GM19468 (cell line): ENCODE measurements around the gene RAB10.
"Not testable (repeated sequence)": the region's sequence is repeated elsewhere in the genome, so short reads cannot be mapped to it uniquely, and the experiment has no call there.

Experiments
- ATAC-seq: cut with Tn5 transposase; IDR thresholded peaks from one replicate; pipeline ENCODE4 v1.9.1; 2021; ENCODE audit warnings: mild to moderate bottlenecking, moderate library complexity, moderate number of reproducible peaks; ENCODE audit not compliant: unreplicated experiment; ENCODE audit errors: extremely low read depth

RAB10 gene

GRCh38 chr2:26052740-26053139, 18.9 kb downstream of the RAB10 start:
- no peak for ATAC-seq

GRCh38 chr2:26054598-26055348, 20.9 kb downstream of the RAB10 start:
- no peak for ATAC-seq

GRCh38 chr2:26058390-26058789, 24.5 kb downstream of the RAB10 start:
- no peak for ATAC-seq

DNA sequence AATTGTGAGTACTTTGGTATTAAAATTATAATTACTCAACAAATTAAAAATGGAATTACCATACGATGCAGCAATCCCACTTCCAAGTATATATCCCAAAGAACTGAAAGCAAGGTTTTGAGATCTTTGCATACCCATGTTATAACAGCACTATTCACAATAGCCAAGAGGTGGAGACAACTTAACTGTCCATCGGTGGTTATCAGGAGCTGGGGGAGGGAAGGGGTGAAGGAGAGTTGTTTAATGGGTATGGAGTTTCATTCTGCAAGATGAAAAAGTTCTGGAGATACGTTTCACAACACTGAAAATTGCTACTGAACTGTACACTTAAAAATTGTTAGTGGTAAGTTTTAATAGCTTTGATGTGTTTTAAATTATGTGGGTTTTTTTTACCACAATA, 25.7 kb downstream of the RAB10 start:
- no peak for ATAC-seq

- ATAC-seq: no peak
These were observed 27.7 kb downstream of the RAB10 start for GRCh38 chr2:26061539-26061938.

GRCh38 chr2:26064846-26065245, 31.0 kb downstream of the RAB10 start:
- ATAC-seq: no peak

DNA sequence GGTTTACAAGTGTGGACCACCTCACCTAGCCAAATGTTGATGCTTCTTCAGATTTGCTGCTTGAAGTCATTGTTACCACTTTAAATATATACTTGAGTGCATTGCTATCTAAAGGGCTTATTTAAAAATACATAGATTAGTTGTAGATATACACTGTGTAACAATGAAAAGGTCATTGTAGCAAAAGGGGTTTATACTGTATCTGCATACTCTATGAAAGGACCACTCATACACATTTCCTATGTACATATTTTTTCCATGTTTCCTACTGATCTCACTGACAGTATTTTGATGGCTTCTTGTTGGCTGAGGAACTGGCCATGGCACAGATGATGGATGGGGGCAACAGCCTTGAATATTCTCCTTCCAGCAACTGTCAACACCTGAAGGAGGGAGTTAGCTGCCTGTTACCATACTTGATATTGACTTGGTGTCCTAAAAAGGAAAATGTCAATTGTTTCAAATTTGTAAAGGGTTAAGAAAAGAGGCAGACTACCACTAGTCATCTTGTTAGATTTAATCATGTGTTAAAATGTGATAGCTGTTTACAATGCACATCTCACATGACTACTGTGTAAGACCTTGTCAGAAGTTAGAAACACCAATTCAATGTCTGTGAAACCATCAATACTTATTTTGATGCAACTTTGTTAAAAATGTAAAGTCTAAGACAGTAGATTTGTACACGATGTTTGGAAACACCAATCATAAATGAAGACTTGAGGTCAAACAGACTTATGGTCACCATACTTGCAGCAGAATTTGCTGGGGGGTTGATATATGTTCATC, 33.5 kb downstream of the RAB10 start:
- ATAC-seq: no peak

DNA sequence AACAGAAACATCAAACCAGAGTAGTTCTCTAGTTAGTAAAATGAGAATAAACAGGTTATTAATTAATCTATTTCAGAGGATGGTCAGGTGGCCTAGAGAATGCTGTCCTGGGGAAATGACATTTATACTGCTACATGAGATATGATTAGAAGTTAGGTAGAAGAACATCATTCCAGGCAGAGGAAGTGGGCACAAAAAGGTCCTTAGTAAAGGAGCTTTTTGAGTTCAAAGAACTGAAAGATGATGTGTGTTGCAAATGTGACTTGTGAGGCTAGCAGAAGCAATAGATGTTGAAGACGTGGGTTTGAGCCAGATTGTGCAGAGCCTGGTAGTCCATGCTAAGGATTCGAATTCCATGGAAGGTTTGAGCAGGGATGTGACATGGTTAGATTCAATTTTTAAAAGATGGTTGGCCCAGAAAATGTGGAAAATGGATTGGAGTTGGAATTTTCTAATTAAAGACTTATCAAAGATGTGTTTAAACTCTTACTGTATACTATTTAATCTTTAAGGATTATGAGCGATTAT, 34.2 kb downstream of the RAB10 start:
- ATAC-seq: no peak

DNA sequence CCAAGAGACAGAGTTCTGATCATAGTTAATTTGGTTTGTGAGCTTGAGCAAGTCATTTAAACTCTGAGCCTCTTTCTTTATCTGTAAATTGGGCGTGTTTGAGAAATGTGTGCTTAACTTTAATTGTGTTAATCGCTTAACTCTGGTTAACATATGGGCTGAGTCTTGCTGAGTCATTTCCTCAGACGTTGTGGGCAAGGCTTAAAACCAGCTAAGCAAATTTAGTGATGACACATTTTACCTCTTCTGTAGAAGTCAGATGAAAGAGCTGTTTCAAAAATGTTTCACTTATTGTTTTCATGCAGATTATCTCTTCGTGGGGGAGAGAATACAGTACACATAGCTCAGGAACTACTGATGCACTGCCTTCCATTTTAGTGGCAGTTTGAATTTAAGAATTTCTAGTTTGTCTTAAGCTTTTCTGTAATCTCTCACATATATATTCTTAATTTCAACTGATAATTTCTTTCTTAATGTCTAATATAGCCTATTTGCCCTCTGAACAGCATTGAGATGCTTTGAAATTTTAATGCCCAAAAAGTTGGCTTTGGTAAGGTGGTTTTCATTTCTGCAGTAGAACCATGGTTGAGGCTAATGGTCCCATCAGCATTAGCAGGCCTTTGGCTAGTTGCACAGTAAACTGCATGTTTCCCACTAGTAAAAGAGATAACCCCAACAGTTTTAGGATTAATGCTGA, 34.9 kb downstream of the RAB10 start:
- ATAC-seq: peak; percentile 49

GRCh38 chr2:26070730-26071129, 36.8 kb downstream of the RAB10 start:
- ATAC-seq: no peak

- no peak for ATAC-seq
These were observed 39.3 kb downstream of the RAB10 start for GRCh38 chr2:26072925-26073768.

GRCh38 chr2:26073830-26074229, 39.9 kb downstream of the RAB10 start:
- ATAC-seq: no peak

DNA sequence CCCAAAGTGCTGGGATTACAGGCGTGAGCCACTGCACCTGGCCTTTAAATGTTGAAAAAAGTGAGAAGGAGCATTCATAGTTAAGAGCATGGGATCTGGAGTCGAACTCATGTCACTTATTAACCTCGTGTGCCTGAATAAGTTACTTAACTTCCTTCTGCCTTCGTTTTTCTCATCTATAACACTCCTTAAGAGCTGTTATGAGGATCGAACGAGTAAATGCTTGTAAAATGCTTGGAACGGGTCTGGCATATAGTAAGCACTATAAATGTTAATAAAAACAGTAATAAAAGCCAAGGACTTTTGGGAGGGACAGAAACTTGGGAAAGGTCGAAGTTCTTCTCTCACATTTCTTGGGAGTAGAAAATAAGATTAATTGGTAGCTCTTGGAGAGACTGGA, 40.8 kb downstream of the RAB10 start:
- no peak for ATAC-seq

DNA sequence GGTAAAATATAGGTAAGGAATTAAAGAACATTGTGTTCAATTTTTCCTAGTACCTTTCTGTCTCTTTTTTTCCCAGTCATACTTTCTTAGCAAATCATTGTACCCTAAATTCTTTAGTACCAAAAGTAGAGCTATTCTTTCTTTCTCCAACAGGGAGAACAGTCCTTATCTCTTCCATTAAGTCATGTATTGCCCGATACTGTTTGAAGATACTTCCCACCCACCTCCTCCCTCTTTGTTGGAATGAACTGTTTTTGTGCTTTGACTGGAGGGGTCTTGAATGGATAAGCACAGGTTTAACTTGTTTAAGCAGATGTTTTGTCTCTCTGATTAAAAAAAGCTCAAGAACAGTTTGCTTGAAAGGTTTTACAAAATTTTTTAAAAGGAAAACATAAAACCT, 41.3 kb downstream of the RAB10 start:
- no peak for ATAC-seq

DNA sequence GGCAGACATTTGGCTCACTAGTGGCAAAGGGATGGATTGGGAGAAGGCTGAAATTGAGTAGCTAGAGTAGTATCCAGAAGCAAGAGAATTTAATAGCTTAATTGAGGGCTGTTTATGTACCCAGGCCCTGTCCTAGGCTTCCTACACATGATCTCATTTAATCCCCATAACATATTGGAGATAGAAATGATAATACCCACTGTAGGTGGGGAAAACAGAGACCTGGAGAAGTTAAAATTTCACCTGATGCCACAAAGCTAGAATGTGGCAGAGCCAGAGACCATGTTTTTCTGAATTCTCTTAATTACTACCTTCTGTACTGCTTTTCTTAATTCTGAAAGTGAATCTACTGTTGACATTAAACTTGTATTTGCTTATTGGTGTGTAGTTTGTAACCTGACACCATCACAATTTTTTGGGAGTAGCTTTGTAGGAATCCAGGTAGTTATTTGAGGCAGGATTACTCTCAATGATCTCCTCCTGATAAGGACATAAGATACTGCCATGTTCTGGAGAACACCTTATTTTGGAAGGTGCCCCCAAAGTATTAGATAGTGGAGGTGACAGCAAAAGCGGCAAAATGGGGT, 42.2 kb downstream of the RAB10 start:
- no peak for ATAC-seq

GRCh38 chr2:26077291-26077690, 43.4 kb downstream of the RAB10 start:
- no peak for ATAC-seq

DNA sequence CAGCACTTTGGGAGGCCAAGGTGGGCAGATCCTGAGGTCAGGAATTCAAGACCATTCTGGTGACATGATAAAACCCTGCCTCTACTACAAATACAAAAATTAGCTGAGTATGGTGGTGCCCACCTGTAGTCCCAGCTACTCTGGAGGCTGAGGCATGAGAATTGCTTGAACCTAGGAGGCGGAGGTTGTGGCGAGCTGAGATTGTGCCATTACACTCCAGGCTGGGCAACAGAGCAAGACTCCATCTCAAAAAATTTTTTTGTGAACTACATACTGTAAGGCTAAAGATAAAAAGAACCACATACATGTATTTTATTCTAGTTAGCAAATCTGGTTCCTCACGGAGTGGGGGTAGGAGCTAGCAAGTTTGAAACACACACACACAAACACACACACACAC, 45.1 kb downstream of the RAB10 start:
- ATAC-seq: no peak

DNA sequence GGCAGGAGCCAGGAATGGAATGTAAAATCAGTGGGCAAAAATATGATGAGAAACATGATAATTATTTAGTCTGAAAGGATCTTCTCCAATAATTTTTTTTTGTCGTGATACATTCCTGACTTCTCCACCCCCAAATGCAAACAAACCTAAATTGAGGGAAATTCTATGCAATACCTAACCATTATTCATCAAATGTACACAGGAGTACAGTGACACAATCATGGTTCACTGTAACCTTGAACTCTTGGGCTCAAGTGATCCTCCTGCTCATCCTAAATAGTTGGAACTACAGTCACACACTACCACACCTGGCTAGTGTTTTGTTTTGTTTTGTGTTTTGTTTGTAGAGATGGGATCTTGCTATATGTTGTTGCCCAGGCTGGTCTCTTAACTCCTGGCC, 46.5 kb downstream of the RAB10 start:
- no peak for ATAC-seq

GRCh38 chr2:26080925-26081324, 47.0 kb downstream of the RAB10 start:
- not testable (repeated sequence) for ATAC-seq

DNA sequence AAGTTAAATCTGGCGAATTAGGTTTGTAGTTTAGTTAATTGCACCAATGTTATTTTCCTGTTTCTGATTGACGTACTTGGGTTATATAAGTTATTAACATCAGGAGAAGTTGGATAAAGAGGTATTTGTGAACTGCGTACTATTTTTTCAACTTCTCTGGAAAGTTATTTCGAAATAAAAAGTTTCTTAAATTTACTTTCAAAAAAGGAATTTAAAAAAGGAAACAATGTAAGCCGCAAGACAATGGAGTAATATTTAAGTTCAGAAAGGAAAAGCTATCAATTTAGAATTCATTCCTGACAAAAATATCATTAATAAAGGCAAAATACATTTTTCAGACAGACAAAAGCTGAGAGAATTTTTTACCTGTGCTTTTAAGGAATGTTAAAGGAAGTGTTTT, 47.7 kb downstream of the RAB10 start:
- ATAC-seq: no peak
